ENCODE results near the gene ZNF385C. TPM values are rescaled to one million over a fixed set of nuclear protein-coding genes. Genes with fewer than 3 reads are reported as not detected.

The ZNF385C gene
- total RNA-seq, 1 experiment from 2014 or later = 2.8 TPM

DNA sequence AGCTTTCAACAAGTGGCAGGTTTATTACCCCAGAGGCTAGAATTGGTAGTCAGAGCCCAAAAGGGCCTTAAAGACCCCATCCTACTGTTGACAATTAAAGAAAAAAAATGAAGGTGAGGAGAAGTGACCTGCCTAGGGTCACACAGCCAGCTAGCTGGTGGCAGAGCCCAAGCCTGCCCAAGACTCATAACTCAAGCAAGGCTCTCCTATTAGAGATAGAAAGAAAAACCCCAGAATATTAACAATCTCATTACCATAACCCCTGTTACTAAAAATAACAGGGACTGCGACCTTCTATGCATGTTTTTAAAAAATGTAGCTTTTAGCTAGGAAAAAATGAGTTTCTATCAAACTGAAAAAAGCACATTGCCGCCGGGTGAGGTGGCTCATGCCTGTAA lies 38.4 kb upstream of the ZNF385C start:
- Histone ChIP-seq H3K4me2 (ENCODE audit: insufficient read depth, insufficient read length, low read length) (no peak overlapping the region), H3K9ac (ENCODE audit: extremely low read depth, insufficient read length, low read length) (no peak overlapping the region), H3T11ph (ENCODE audit: low read length) (no peak overlapping the region), H3K56ac (ENCODE audit: insufficient read length, low read depth, low read length) (no peak overlapping the region), H4K8ac (replicated peaks; ENCODE audit: insufficient read length, low read depth, low read length) (no peak overlapping the region), H2BK5ac (ENCODE audit: insufficient read length, low read length) (no peak overlapping the region), H4K5ac (ENCODE audit: insufficient read length, low read depth, low read length) (no peak overlapping the region), H2BK12ac (ENCODE audit: insufficient read length, low read depth, low read length) (no peak overlapping the region), H3K9me3 (ENCODE audit: control insufficient read depth, low read depth, low read length) (no peaks in the 10 kb centered on the region), H2AK5ac (ENCODE audit: insufficient read length, low read length) (no peak overlapping the region), H2BK20ac (ENCODE audit: low read depth, low read length, poor library complexity, severe bottlenecking) (no peak overlapping the region), H3K23me2 (ENCODE audit: insufficient read length, low read depth, low read length, poor library complexity, severe bottlenecking) (no peaks in the 10 kb centered on the region), H4K91ac (ENCODE audit: insufficient read length, low read depth, low read length) (no peak overlapping the region), H3K18ac (ENCODE audit: insufficient read length, low read depth, low read length) (no peak overlapping the region), H4K20me1 (ENCODE audit: control insufficient read depth, insufficient read depth, insufficient read length) (no peaks in the 10 kb centered on the region), H2BK120ac (ENCODE audit: low read depth, low read length, poor library complexity, severe bottlenecking) (no peak overlapping the region), H3K27me3 (ENCODE audit: insufficient read depth, low read length) (no peaks in the 10 kb centered on the region), H3K4ac (ENCODE audit: low read depth, low read length) (no peak overlapping the region), H2AFZ (ENCODE audit: low read length) (no peak overlapping the region), H3K23ac (ENCODE audit: insufficient read length, low read depth, low read length) (no peak overlapping the region), H3K79me2 (ENCODE audit: insufficient read depth, low read length) (peaks cover 2% of the 10 kb centered on the region; the same call in 1 of the 2 replicates), H3K27ac (ENCODE audit: insufficient read length, low read depth, low read length) (peak overlapping the region; percentile 50), H3K14ac (ENCODE audit: insufficient read depth, low read length) (no peak overlapping the region), H2BK15ac (ENCODE audit: low read depth, low read length) (no peak overlapping the region), H3K4me1 (ENCODE audit: insufficient read depth, low read length) (peaks cover 5% of the 10 kb centered on the region; the same call in 1 of the 2 replicates), H3K79me1 (ENCODE audit: insufficient read depth, low read depth, low read length, poor library complexity, severe bottlenecking) (peaks cover 9% of the 10 kb centered on the region)
- Mint-ChIP-seq H3K9me3 (no peaks in the 10 kb centered on the region), H3K27ac (peak overlapping the region in 2 of 3 experiments; percentile 57 to 90; a peak in 3 of 7 replicates), H3K36me3 (ENCODE audit: insufficient read depth in 1 of 3, low read depth in 3 of 3) (peaks cover 0 to 19% (median 0%) of the 10 kb centered on the region in 3 experiments; a peak in 4 of 7 replicates), H3K4me1 (peaks cover 26 to 40% of the 10 kb centered on the region in 2 experiments), H3K4me3 (no peak overlapping the region), H3K27me3 (ENCODE audit: low read depth) (no peaks in the 10 kb centered on the region)
- DNase-seq = no peak
- TF ChIP-seq, protein P1, sequence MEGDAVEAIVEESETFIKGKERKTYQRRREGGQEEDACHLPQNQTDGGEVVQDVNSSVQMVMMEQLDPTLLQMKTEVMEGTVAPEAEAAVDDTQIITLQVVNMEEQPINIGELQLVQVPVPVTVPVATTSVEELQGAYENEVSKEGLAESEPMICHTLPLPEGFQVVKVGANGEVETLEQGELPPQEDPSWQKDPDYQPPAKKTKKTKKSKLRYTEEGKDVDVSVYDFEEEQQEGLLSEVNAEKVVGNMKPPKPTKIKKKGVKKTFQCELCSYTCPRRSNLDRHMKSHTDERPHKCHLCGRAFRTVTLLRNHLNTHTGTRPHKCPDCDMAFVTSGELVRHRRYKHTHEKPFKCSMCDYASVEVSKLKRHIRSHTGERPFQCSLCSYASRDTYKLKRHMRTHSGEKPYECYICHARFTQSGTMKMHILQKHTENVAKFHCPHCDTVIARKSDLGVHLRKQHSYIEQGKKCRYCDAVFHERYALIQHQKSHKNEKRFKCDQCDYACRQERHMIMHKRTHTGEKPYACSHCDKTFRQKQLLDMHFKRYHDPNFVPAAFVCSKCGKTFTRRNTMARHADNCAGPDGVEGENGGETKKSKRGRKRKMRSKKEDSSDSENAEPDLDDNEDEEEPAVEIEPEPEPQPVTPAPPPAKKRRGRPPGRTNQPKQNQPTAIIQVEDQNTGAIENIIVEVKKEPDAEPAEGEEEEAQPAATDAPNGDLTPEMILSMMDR (conservative IDR thresholded peaks at IDR 0.05) = no peak
- no CpG with 5 or more reads among the region's 3 CpGs for WGBS (ENCODE audit: extremely low coverage, insufficient read length, low lambda C conversion rate)

Measured in H9 (cell line).